Measurements from ENCODE around the gene KMO. TPM values are rescaled to one million over a fixed set of nuclear protein-coding genes. Genes with fewer than 3 reads are reported as not detected.

KMO gene
- total and polyA plus RNA-seq, 2 of the 13 experiments (the other 11 are each of a cell fraction or from before 2014, with no cell fraction given), result 0.01 TPM; not detected in 1

GRCh38 chr1:241519308-241520079 lies 12.7 kb upstream of the KMO start, which contains the start of gene FH (continued):
- 0 out of 2 replicates have a peak, but pooled peaks have one; percentile 27 for TF ChIP-seq HMGXB3 (CRISPR knock-in tag; IDR thresholded peaks at IDR 0.05; ENCODE audit: borderline replicate concordance)
- no peak for TF ChIP-seq ISX (CRISPR knock-in tag; conservative IDR thresholded peaks at IDR 0.05)
- TF ChIP-seq SNAPC2 (CRISPR knock-in tag; IDR thresholded peaks at IDR 0.05), result peak; percentile 52; the same call in 1 of the 2 replicates
- TF ChIP-seq ATF4 (CRISPR knock-in tag; IDR thresholded peaks at IDR 0.05), result no peak
- peak; percentile 80; the same call in 1 of the 2 replicates for TF ChIP-seq LBX2 (CRISPR knock-in tag; IDR thresholded peaks at IDR 0.05; ENCODE audit: borderline replicate concordance)
- TF ChIP-seq IKZF5 (CRISPR knock-in tag; IDR thresholded peaks at IDR 0.05), result peak; percentile 59; the same call in 1 of the 2 replicates
- no peak for TF ChIP-seq RFX5 (IDR thresholded peaks at IDR 0.05; ENCODE audit: low read depth, low read length)
- TF ChIP-seq ZNF83 (CRISPR knock-in tag; IDR thresholded peaks at IDR 0.05; ENCODE audit: borderline replicate concordance), result peak; percentile 93; the same call in 1 of the 2 replicates
- TF ChIP-seq SIX1 (CRISPR knock-in tag; IDR thresholded peaks at IDR 0.05; ENCODE audit: borderline replicate concordance), result peak; percentile 7; the same call in 1 of the 2 replicates
- 0 out of 2 replicates have a peak, but pooled peaks have one; percentile 55 for TF ChIP-seq ZFYVE20 (CRISPR knock-in tag; IDR thresholded peaks at IDR 0.05; ENCODE audit: borderline replicate concordance, low read depth)
- peak; percentile 24; the same call in 1 of the 2 replicates for TF ChIP-seq EED (CRISPR knock-in tag; IDR thresholded peaks at IDR 0.05)
- peak; percentile 78; the same call in 1 of the 2 replicates for TF ChIP-seq ZNF567 (CRISPR knock-in tag; IDR thresholded peaks at IDR 0.05; ENCODE audit: borderline replicate concordance)
- TF ChIP-seq NFIC (IDR thresholded peaks at IDR 0.05; ENCODE audit: low read length), result no peak
- TF ChIP-seq ISL2 (CRISPR knock-in tag; IDR thresholded peaks at IDR 0.05), result peak; percentile 34; the same call in 1 of the 2 replicates
- TF ChIP-seq DZIP1 (CRISPR knock-in tag; IDR thresholded peaks at IDR 0.05), result peak; percentile 85; the same call in 1 of the 2 replicates
- TF ChIP-seq SOX13 (IDR thresholded peaks at IDR 0.05), result no peak
- peak in 1 of 2 experiments; percentile 8; a peak in 1 of 4 replicates for TF ChIP-seq SOX13 (CRISPR knock-in tag; conservative IDR thresholded peaks at IDR 0.05 in 1 of 2, IDR thresholded peaks at IDR 0.05 in 1 of 2)

All from HepG2 (cell line).